ENCODE results near the gene GRK3. TPM values are rescaled to one million over a fixed set of nuclear protein-coding genes. Genes with fewer than 3 reads are reported as not detected.
"Not testable (repeated sequence)": the region's sequence is repeated elsewhere in the genome, so short reads cannot be mapped to it uniquely, and the experiment has no call there.

GRK3 gene
- total RNA-seq, 1 donor from 2014 or later: 30.1 TPM

DNA sequence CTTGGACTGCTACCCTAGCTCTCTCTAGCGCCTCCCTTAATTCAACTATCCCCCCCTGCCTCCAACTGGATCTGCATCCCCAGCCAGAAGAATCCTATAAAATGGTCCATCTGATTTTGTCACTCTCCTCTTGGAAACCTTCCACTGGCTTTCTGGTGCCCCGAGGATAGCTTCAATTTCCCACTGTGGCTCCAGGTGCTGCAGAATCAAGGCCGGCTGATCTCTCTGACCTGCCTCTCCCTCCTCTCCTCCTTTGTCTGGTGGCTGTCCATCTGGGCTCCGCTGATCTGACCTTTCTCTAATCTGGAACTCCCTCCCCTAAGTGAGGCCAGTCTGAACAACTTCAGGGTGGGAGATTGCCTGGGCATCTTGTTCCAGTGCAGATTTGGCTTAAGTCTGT lies 6.1 kb upstream of the GRK3 start:
- Mint-ChIP-seq H3K27me3 (peaks cover 2% of the 10 kb centered on the region), H3K36me3 (ENCODE audit: low read depth) (no peaks in the 10 kb centered on the region), H3K27ac (no peak overlapping the region), H3K4me3 (no peak overlapping the region), H3K4me1 (peaks cover 17% of the 10 kb centered on the region), H3K9me3 (peaks cover 4% of the 10 kb centered on the region)
- DNase-seq: no peak
- intact Hi-C loops (cut with micrococcal nuclease): no loop called here

DNA sequence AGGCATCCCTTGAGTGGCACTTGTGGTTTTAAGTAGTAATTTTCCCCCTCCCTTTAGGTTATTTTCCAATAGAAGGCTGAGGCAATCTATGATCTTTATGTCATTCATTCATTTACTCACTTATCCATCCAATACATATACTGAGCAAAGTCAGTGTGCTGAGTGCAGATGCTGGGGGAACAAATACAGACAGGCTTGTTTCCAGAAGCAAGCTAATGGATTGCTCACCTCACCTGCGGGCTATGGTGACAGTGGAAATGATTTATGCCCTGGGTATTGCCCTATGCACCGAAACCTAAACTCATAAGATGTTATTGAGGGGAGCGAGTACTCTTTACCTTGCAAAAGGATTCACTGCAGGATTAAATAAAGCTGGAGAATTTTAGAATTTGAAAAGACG lies 4.6 kb upstream of the GRK3 start:
- intact Hi-C loops (cut with micrococcal nuclease): not testable (repeated sequence)

DNA sequence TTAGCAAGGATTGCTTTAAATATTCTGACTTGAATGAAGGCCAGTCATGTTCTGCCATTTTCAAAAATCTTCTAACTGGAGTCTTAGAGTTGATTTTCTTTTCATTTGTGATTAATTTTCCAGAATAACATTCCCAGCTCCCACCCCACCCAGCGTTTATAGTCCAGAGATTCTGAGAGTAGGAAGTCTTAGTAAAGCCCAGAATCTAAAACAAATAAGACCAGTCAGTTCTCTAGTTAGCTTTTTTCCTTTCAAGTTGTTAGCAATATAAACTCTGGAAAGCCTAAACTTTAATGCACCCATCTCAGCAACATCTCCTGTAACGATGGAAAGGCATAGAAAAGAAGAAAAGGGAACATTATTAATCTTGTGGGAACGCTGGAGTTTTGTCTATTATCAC lies 3.3 kb upstream of the GRK3 start:
- H3K9me3 Mint-ChIP-seq; H3K36me3 Mint-ChIP-seq (ENCODE audit: low read depth); DNase-seq; intact Hi-C loops (cut with micrococcal nuclease); H3K27me3 Mint-ChIP-seq; H3K4me3 Mint-ChIP-seq; H3K27ac Mint-ChIP-seq: not testable (repeated sequence)
- H3K4me1 Mint-ChIP-seq: peaks cover 35% of the 10 kb centered on the region

More for the DNA sequence above, 4.6 kb upstream of the GRK3 start:
- not testable (repeated sequence) for H3K9me3 Mint-ChIP-seq; H3K36me3 Mint-ChIP-seq (ENCODE audit: low read depth); H3K27me3 Mint-ChIP-seq; DNase-seq; H3K4me3 Mint-ChIP-seq; H3K27ac Mint-ChIP-seq
- peaks cover 28% of the 10 kb centered on the region for H3K4me1 Mint-ChIP-seq

DNA sequence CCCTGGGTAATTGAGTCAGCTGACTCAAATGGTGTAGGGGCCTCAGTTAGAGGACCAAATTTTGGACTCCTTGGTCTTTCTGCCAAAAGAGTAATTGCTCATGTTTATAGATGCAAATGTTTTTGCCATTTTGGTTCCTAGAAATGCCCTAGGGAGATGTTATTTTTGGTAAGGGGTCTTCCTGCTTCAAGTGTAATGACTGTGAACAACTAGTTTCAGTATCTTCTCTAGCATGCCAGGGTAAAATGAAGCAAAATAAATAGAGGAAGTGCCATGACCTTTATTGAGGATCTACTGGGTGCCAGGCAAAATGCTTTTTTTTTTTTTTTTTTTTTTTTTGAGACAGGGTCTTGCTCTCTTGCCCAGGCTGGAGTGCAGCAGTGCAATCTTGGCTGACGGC lies 2.5 kb upstream of the GRK3 start:
- not testable (repeated sequence) for DNase-seq; H3K27ac Mint-ChIP-seq; H3K4me3 Mint-ChIP-seq; H3K36me3 Mint-ChIP-seq (ENCODE audit: low read depth); H3K27me3 Mint-ChIP-seq; H3K9me3 Mint-ChIP-seq
- intact Hi-C loops (cut with micrococcal nuclease): loop anchor here (2.0 kb wide), 1 partner anchor 73 kb away; no protein-coding TSS in a partner anchor
- peaks cover 42% of the 10 kb centered on the region for H3K4me1 Mint-ChIP-seq

DNA sequence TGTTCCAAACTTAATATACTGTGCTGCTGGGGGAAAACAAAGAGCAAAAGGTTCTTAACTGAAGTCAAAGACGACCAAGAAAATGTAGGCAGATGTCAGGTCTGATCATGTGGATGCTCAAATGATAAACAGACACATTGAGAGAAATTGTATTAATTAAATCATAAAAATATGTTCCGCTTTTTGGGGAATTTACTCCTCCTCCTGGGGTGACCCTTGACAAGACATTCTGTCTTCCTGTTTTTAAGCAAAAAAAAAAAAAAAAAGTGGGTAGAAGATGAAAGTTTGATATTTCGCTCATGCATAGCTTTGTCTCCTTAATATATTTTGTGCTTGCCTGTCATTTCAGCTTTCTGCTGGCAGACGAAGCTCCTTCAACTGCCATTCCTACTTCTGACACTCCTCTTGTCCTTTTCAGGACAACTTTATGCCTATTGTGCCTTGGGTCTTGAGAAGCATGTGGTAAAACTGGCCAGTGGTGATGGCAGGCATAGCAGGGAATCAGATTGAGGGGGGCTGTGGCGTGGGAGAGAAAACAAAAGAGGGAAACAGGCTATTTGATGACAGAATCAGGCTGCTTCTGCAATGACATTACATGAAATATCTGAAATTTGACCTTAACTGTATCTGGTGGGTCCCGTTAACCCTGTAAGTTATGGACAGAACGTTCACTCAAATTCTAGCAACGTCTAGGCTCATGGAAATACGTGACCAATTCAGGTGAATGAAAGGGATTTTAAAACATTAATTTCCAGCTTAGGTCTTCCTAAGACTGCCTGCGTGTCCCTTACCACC lies 1.3 kb upstream of the GRK3 start:
- H3K9me3 Mint-ChIP-seq; DNase-seq; H3K36me3 Mint-ChIP-seq (ENCODE audit: low read depth); H3K27me3 Mint-ChIP-seq: not testable (repeated sequence)
- Mint-ChIP-seq H3K4me3 (peak overlapping the region; percentile 92), H3K27ac (peak overlapping the region; percentile 95), H3K4me1 (peaks cover 53% of the 10 kb centered on the region)
- intact Hi-C loops (cut with micrococcal nuclease): loop anchor here (2.0 kb wide), 1 partner anchor 74 kb away; no protein-coding TSS in a partner anchor

DNA sequence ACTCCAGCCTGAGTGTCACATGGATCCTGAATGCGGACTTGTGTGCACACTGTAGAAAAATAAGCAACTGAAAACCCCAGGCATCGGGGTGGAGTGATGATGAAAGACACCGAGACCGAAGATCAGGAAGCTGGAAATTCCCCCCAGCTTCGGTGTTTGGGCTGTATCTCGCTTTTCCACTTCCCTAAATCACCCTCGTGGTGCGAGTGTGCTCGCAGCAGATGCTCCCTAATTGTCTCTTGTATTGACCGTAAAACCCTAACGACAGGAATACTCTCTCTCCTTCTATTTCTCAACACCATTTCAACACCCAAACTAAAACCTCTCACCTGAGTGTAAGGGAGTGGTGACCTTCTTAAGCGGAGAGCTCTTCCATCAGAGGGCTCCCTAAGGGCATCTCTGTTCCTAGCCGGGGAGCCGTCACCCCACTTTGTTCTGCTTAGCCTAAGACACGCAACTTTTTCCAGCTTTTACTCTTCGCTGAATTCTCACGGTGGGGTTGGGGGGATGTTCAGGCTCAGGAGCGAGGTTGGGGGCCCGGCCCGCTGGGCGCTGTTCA lies 635 bp upstream of the GRK3 start:
- Mint-ChIP-seq H3K4me3 (peak overlapping the region; percentile 92), H3K36me3 (ENCODE audit: low read depth) (peaks cover 2% of the 10 kb centered on the region), H3K27ac (peak overlapping the region; percentile 95), H3K27me3 (no peaks in the 10 kb centered on the region), H3K4me1 (peaks cover 56% of the 10 kb centered on the region), H3K9me3 (peaks cover 4% of the 10 kb centered on the region)
- intact Hi-C loops (cut with micrococcal nuclease): loop anchor here (2.0 kb wide), 1 partner anchor 75 kb away; no protein-coding TSS in a partner anchor
- DNase-seq: peak; percentile 74

DNA sequence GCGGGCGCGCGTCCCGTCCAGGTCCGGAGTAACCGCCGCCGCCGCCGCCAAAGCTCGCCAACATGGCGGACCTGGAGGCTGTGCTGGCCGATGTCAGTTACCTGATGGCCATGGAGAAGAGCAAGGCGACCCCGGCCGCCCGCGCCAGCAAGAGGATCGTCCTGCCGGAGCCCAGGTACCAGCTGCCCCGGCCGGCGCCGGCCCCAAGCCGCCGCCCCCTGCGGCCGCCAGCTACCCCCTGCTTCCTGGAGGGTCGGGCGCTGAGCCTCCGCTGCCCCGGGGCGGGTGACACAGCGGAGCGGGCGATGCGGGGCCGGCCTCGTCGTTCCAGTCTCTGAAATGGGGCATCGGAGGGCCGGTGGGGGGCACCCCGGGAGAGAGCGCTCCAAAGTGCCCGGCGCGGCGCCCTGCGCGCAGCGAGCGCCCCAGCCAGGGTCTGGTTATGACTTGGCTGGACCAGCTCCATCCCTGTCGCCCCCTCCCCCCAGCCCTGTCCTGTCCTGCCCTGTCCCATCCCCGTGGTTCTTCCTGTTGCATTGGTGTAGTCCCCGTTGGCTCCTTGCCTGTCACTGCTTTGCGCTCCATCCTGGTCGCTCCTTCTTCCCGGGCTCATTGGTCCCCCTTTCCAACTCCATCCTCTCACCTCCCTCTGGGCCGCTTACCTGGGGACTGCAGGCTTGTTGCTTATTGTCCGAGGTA lies 653 bp downstream of the GRK3 start:
- Mint-ChIP-seq H3K27ac (peak overlapping the region; percentile 95), H3K4me3 (peak overlapping the region; percentile 96), H3K27me3 (no peaks in the 10 kb centered on the region), H3K4me1 (peaks cover 64% of the 10 kb centered on the region), H3K36me3 (ENCODE audit: low read depth) (peaks cover 6% of the 10 kb centered on the region), H3K9me3 (peaks cover 4% of the 10 kb centered on the region)
- intact Hi-C loops (cut with micrococcal nuclease): loop anchor here (5.0 kb wide), 2 partner anchors 182 to 207 kb away; no protein-coding TSS in a partner anchor
- peak; percentile 79 for DNase-seq

DNA sequence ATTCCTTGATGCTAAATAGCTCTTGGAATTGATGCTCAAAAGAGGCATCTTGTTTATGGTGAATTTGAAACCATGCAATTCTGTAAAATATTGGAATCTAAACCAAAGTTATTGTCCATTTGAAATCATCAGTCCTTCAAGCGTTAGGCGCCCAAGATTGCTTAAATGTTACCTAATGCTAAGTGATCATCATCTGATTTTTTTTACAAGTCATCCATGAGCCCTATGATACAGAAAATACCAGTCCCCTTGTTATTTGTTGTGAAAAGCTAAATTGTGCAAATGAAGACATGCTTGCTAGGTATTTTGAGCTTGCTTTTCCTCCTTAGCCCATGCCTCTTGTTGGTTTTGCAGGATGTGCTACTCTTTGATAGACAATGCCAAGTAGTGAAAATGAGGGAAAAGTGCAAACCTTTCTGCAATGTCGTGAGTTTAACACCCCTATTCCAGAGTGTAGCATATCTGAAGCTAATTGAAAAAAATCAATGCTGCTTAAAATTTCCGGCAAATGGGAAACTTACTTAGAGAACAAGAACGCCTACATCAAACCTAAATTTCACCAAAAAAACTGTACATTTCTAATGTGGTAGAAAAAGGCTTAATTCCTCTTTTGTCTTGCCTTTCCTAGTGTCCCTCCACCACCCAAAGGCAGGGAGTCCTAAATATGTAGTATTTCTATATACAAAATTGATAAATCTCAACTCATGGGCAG lies 1.9 kb downstream of the GRK3 start:
- Mint-ChIP-seq H3K4me3 (peak overlapping the region; percentile 96), H3K27me3 (no peaks in the 10 kb centered on the region), H3K9me3 (no peaks in the 10 kb centered on the region), H3K36me3 (ENCODE audit: low read depth) (peaks cover 10% of the 10 kb centered on the region), H3K4me1 (peaks cover 68% of the 10 kb centered on the region), H3K27ac (peak overlapping the region; percentile 30)
- intact Hi-C loops (cut with micrococcal nuclease): loop anchor here (2.0 to 5.0 kb wide), 3 partner anchors 136 to 206 kb away; no protein-coding TSS in a partner anchor
- no peak for DNase-seq

DNA sequence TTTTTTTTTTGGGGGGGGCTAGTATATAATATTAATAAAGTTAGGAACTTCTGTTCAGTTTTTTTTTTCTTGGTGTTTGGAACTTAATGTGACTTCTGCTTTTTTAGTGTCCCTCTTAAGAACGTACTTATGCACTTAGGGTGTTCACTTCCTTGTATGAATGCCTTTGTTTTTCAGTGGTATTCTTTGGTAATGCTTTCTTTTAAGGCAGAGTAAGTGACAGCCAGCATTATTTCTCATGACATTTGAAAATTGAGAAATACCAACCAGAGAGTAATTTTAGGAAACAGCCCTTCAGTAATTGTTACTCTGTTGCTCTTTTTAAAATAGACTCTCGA lies 2.4 kb downstream of the GRK3 start:
- Mint-ChIP-seq H3K4me3 (peak overlapping the region; percentile 96), H3K9me3 (no peaks in the 10 kb centered on the region), H3K27ac (peak overlapping the region; percentile 35), H3K27me3 (no peaks in the 10 kb centered on the region), H3K4me1 (peaks cover 65% of the 10 kb centered on the region), H3K36me3 (ENCODE audit: low read depth) (peaks cover 13% of the 10 kb centered on the region)
- intact Hi-C loops (cut with micrococcal nuclease): loop anchor here (2.0 to 5.0 kb wide), 3 partner anchors 136 to 205 kb away; no protein-coding TSS in a partner anchor
- no peak for DNase-seq

DNA sequence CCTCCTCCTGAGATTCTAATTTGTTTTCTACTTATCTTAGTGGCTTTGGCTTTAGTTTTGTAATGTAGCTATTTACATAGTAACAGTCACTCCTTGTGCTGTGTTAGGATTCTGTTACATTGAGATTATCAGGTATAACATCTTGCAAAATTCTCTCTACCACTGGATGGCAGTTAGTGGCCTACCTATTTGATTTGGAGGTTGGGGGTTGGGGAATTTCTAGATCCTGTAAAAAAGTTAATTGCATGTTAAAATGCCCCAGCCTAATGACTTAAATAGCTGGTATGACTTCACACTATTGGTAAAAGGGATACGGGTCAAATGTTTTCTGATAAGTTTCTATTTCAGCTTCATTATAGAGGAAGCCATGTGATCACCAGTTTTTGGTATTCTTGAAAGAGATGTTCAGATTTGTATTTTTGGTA lies 2.8 kb downstream of the GRK3 start:
- no peaks in the 10 kb centered on the region for H3K9me3 Mint-ChIP-seq
- no peak for DNase-seq
- H3K27me3 Mint-ChIP-seq: no peaks in the 10 kb centered on the region
- peaks cover 15% of the 10 kb centered on the region for H3K36me3 Mint-ChIP-seq (ENCODE audit: low read depth)
- peak overlapping the region; percentile 96 for H3K4me3 Mint-ChIP-seq
- peaks cover 61% of the 10 kb centered on the region for H3K4me1 Mint-ChIP-seq
- intact Hi-C loops (cut with micrococcal nuclease): loop anchor here (2.0 to 5.0 kb wide), 3 partner anchors 136 to 205 kb away; no protein-coding TSS in a partner anchor
- peak overlapping the region; percentile 35 for H3K27ac Mint-ChIP-seq

DNA sequence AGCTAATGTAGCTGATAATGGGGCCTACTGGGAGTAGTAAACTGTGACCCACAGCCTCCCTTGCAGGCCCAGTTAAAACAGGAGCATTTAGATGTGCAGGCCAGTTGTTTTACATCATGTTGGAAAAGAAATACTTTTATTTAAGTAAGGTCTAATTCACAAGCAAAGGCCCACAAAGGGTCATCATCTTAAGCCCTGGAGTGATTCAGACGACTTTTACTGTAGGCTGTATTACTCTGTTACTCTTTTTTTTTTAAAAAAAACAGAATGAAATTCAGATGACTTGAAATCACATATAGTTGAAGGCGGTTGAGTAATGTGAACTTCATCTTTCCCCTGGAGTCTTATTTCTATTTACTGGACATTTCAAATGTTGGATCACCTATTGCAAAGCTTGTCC lies 3.6 kb downstream of the GRK3 start:
- Mint-ChIP-seq H3K4me3 (peak overlapping the region; percentile 96), H3K36me3 (ENCODE audit: low read depth) (peaks cover 21% of the 10 kb centered on the region), H3K4me1 (peaks cover 66% of the 10 kb centered on the region)
- H3K9me3 Mint-ChIP-seq, H3K27ac Mint-ChIP-seq, H3K27me3 Mint-ChIP-seq, DNase-seq: not testable (repeated sequence)
- intact Hi-C loops (cut with micrococcal nuclease): loop anchor here (5.0 kb wide), 2 partner anchors 179 to 204 kb away; no protein-coding TSS in a partner anchor

DNA sequence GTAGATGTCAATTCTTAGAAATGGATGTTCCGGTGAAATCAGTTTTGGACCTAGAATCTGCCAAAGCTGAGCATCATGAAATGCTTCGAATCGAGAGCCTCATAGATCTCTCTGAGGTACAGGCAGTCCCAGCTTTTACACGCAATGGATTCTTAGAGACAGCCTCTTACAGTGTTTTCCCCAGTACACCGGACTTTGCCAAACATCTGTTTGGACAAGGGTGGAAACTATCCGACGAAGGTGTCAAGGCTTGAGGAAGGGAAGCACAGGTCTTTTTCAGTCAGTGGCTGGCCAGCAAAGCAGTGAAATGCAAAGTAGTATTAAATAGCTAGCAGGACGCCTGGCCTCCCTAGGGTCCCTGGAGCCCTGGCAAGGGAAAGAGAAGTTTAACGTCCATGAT lies 4.9 kb downstream of the GRK3 start:
- intact Hi-C loops (cut with micrococcal nuclease): loop anchor here (5.0 kb wide), 2 partner anchors 178 to 203 kb away; no protein-coding TSS in a partner anchor

DNA sequence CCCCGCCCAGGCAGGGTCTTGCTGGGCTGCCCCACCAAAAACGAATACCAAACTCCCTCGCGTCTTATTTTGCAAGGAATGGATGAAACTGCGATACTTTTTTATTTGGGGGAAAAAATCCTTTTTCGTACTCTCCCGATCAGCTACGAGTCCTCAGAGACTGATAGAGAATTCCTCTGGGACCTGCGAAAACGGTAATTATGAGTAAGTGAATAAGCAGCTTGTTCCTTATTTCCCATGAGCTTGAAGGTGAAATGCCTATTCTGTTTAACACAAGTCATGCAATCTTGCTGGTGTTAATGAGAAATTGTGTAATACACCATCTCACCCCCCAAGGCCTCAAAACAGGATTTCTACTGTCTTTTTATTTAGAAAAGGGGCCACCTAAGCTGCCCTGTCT lies 5.5 kb downstream of the GRK3 start:
- Mint-ChIP-seq H3K27ac (no peak overlapping the region), H3K4me1 (peaks cover 61% of the 10 kb centered on the region), H3K4me3 (no peak overlapping the region), H3K27me3 (no peaks in the 10 kb centered on the region), H3K36me3 (ENCODE audit: low read depth) (peaks cover 20% of the 10 kb centered on the region), H3K9me3 (peaks cover 3% of the 10 kb centered on the region)
- intact Hi-C loops (cut with micrococcal nuclease): loop anchor here (5.0 kb wide), 2 partner anchors 177 to 202 kb away; no protein-coding TSS in a partner anchor
- DNase-seq: no peak

More for the DNA sequence above, 4.9 kb downstream of the GRK3 start:
- Mint-ChIP-seq H3K4me3 (no peak overlapping the region), H3K27me3 (no peaks in the 10 kb centered on the region), H3K9me3 (peaks cover 3% of the 10 kb centered on the region), H3K27ac (no peak overlapping the region), H3K4me1 (peaks cover 57% of the 10 kb centered on the region), H3K36me3 (ENCODE audit: low read depth) (peaks cover 20% of the 10 kb centered on the region)
- DNase-seq: no peak

Data from activated CD4-positive, alpha-beta T cell treated with anti-CD3 and anti-CD28 coated beads, Interleukin-2, amount 10 ng/mL, durations not matched to agents 24 days and 14 days (primary cell).